Activated naive CD8-positive, alpha-beta T cell treated with anti-CD3 and anti-CD28 coated beads for 36 hours (primary cell): ENCODE results near the gene PRG3. TPM values are rescaled to one million over a fixed set of nuclear protein-coding genes. Genes with fewer than 3 reads are reported as not detected.
"Not testable (repeated sequence)": the region's sequence is repeated elsewhere in the genome, so short reads cannot be mapped to it uniquely, and the experiment has no call there.

Source experiments
- DNase-seq: peaks from one replicate; pipeline ENCODE4 v3.0.0; 2021
- H3K27ac Mint-ChIP-seq: one replicate; pipeline ENCODE4 v1.8.0; 2022; ENCODE audit warnings: mild to moderate bottlenecking, moderate library complexity, mixed read lengths
- H3K27me3 Mint-ChIP-seq: one replicate; pipeline ENCODE4 v1.8.0; 2022; ENCODE audit warnings: mild to moderate bottlenecking, mixed read lengths
- H3K36me3 Mint-ChIP-seq: one replicate; pipeline ENCODE4 v1.8.0; 2021; ENCODE audit warnings: mild to moderate bottlenecking, mixed read lengths
- H3K4me1 Mint-ChIP-seq: one replicate; pipeline ENCODE4 v1.8.0; 2021; ENCODE audit warnings: mixed read lengths
- H3K4me3 Mint-ChIP-seq: one replicate; pipeline ENCODE4 v1.8.0; 2022; ENCODE audit warnings: mild to moderate bottlenecking, moderate library complexity, mixed read lengths
- H3K9me3 Mint-ChIP-seq: one replicate; pipeline ENCODE4 v1.8.0; 2022; ENCODE audit warnings: mixed read lengths
- total RNA-seq, 2 experiments: library from RNA; stranded (reverse); gene quantifications; one replicate each; pipeline ENCODE4 v1.2.3, GENCODE V29; 2021

Gene PRG3
- total RNA-seq, 2 experiments from 2014 or later, result not detected

DNA sequence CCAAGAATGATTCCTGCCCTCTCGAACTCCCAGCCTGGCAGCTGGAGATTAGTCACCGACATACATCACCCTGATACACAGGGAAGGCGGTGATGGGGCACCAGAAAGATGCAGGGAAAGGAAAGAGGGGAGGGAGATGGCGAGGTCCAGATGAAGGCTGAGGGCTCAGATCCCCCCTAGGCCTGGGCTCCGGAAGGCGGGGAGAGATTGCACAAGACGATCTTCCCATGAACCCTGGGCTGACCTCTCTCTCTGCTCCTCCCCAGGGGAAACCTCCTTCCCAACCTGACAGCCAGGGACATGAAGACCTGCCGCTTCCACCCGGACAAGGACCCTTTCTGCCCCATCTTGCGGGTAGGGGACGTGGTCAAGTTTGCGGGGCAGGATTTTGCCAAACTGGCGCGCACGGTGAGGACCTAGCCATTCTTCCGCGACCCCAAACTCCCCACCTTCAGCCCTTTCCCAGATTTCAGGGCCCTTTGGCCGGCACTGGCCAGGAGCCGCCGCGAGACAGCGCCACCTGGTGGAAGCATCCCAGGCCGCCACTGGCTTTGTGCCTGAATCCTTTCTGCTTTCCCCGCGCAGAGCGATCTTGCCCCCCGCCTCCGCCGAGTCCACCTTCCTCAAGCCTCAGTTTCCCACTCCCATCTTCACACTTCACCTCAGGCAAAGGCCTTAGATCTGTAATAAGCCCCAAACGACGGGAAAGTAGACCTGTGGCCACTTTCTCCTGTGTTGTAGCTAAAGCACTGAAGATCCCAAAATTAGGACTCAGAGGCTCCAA is 31.3 kb downstream of the PRG3 start:
- Mint-ChIP-seq H3K27me3 (peaks cover 12% of the 10 kb centered on the region), H3K4me1 (peaks cover 3% of the 10 kb centered on the region), H3K36me3 (no peaks in the 10 kb centered on the region), H3K4me3 (no peak overlapping the region), H3K27ac (no peak overlapping the region), H3K9me3 (peaks cover 5% of the 10 kb centered on the region)
- peak; percentile 62 for DNase-seq

DNA sequence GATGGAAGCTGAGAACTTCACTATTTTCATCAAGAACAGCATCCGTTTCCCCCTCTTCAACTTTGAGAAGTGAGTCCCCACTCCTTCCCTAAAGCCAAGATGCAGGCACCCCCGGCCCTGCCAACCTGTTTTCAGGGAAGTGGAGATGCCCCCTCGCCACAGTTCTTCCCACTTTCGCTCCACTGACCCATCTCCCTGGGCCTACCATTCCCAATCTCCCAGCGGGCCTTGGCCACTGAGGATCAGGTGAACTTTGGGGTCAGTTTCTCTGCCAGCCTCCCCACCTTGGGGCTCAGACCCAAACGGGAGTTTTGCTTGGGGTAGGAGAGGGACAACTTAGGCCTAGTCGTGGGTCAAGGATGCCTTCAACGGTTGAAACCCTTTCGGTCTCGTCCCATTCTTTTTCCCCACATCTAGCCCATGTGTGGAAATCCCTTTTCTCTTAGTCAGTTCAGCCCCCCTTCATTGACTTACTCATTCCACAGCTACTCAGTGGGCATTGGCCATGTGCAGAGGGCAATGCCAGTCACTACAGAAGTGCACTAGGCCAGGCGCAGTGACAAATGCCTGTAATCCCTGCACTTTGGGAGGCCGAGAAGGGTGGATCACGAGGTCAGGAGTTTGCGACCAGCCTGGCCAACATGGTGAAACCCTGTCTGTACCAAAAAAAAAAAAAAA is 32.2 kb downstream of the PRG3 start:
- Mint-ChIP-seq H3K4me1 (peaks cover 3% of the 10 kb centered on the region), H3K27ac (no peak overlapping the region), H3K27me3 (peaks cover 8% of the 10 kb centered on the region), H3K9me3 (peaks cover 5% of the 10 kb centered on the region), H3K36me3 (no peaks in the 10 kb centered on the region), H3K4me3 (no peak overlapping the region)
- no peak for DNase-seq

DNA sequence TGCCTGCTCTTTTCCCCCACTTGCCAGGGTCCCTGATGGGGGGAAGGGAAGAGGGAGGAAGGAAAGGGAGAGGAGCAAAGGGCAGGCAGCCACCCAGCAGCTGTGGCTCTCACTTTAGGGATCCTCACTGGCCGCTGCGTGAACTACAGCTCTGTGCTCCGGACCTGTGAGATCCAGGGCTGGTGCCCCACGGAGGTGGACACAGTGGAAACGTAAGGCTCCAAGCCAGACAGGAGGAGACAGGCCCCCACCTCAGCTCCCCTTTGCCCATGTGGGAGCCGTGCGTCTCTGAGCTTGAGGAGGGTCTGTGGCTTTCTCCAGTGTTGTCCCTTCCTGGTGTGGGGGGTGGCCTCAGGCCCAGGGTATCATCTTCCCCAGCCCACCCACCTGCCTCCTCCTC is 32.9 kb downstream of the PRG3 start:
- Mint-ChIP-seq H3K4me3 (no peak overlapping the region), H3K27ac (no peak overlapping the region), H3K27me3 (peaks cover 8% of the 10 kb centered on the region), H3K36me3 (no peaks in the 10 kb centered on the region), H3K9me3 (peaks cover 5% of the 10 kb centered on the region), H3K4me1 (peaks cover 3% of the 10 kb centered on the region)
- no peak for DNase-seq

DNA sequence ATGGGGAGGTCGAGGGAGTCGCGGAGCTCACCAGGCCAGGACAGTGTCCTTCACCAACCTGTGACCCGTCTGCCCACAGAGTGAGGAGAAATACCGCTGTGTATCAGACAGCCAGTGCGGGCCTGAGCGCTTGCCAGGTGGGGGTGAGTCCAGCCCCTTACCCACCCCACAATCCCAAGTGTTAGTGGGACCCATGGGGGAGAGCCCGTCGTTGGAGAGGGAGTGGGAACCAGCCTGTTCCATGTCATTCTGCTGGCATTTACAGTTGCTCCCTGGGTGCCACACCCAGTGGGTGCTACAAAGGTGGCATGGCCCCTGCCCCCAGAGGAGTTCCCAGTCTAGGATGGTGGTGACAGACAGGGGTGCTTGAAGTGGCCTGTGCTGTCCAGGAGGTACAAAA is 33.6 kb downstream of the PRG3 start:
- Mint-ChIP-seq H3K9me3 (peaks cover 5% of the 10 kb centered on the region), H3K4me3 (no peak overlapping the region), H3K4me1 (peaks cover 3% of the 10 kb centered on the region), H3K36me3 (no peaks in the 10 kb centered on the region), H3K27me3 (peaks cover 8% of the 10 kb centered on the region), H3K27ac (no peak overlapping the region)
- no peak for DNase-seq

DNA sequence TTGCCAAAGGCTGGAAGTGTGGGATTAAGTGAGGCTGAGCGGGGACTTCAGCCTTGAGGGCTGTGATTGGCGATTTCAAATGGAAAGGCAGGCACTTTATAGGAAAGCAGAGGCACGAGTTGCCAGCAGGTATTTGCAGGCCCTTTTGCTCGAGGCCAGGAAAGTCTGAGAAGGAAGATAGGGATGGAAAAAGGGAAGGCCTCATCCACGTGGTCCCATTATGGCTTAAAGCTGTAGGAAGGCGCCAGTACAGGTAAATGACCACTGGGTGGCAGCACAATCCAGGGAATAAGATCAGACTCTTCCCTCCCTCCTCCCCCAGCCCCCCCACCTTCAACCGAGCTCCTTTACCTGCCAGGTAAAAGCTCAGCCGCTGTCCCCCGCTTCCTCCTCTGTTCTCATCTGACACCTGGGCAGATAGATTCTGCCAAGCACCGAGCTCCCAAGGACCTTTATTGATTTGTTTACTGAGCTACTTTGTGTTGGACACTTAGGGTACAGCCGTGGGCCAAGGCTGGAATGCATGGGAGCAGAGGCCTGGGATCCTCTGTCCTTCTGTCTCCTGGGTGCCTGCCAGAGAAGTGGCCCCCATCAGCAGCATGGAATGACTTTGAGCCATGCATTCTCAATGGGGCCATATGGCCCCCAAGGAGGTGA is 35.3 kb downstream of the PRG3 start:
- no peaks in the 10 kb centered on the region for H3K9me3 Mint-ChIP-seq
- H3K4me1 Mint-ChIP-seq, result peaks cover 3% of the 10 kb centered on the region
- H3K27me3 Mint-ChIP-seq, result peaks cover 3% of the 10 kb centered on the region
- H3K27ac Mint-ChIP-seq, result no peak overlapping the region
- no peaks in the 10 kb centered on the region for H3K36me3 Mint-ChIP-seq
- H3K4me3 Mint-ChIP-seq, result no peak overlapping the region
- DNase-seq, result peak; percentile 51

DNA sequence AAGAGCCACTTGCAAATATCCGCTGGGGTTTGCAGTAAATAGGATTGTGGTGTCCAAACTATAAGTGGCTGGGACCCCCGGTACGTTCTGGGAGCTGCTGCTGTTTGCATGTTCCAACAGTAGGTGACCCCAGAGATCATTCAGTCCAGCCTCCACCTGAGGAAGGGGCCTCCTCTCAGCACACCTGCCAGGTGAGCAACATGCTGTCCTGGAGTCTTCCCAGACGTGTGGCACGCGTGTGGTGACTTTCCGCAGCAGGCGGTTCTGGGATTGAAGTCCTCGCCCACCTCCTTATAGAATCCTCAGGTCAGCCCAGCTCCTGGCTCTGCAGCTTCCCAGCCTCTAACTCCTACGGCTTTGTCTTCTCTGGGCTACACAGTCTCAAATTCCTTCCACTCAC is 36.1 kb downstream of the PRG3 start:
- H3K9me3 Mint-ChIP-seq, result no peaks in the 10 kb centered on the region
- H3K4me3 Mint-ChIP-seq, result no peak overlapping the region
- H3K36me3 Mint-ChIP-seq, result no peaks in the 10 kb centered on the region
- H3K4me1 Mint-ChIP-seq, result peaks cover 3% of the 10 kb centered on the region
- peaks cover 5% of the 10 kb centered on the region for H3K27me3 Mint-ChIP-seq
- H3K27ac Mint-ChIP-seq, result no peak overlapping the region
- DNase-seq, result no peak

DNA sequence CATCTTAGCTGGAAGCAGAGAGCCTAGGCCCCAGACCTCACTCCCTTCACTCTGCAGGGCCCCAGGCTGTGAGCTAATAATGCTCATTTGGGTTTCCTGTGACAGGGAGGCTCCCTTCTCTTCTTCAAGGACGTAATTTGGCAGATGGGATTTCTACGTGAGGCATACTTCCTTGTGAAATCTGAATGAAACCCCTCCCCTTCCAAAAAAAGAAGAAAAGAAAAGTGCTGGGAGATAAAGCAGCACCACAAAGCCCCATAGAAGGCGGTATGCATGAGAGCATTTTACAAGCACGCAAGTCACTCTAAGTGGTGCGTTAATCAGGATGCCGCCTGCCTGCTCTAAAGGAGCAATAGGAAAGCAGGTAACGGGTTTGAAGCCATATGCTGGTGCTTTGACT is 37.1 kb downstream of the PRG3 start:
- Mint-ChIP-seq H3K27me3 (peaks cover 4% of the 10 kb centered on the region), H3K4me3 (no peak overlapping the region), H3K9me3 (no peaks in the 10 kb centered on the region), H3K36me3 (no peaks in the 10 kb centered on the region), H3K27ac (no peak overlapping the region), H3K4me1 (peaks cover 3% of the 10 kb centered on the region)
- DNase-seq, result no peak

DNA sequence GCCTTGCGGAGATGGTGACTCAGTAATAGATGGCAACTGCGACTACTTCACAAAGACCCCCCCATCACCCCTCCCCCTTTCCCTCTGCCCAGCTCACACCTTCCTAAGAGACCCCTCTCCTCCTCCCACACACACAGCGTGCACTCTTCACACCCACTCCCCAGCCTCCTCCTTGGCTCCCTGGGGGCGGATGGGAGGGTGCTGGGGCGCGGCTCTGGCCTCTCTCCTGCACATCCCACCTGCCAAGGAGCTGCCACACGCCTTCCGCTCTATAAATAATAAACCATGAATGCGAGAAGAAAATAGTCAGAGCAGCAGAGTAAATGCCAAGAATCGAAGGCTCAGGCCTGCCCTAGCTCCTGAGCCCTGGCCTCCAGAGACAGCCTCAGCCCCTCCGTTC is 38.2 kb downstream of the PRG3 start:
- no peaks in the 10 kb centered on the region for H3K36me3 Mint-ChIP-seq
- no peaks in the 10 kb centered on the region for H3K9me3 Mint-ChIP-seq
- H3K4me1 Mint-ChIP-seq, result peaks cover 3% of the 10 kb centered on the region
- no peak overlapping the region for H3K27ac Mint-ChIP-seq
- DNase-seq, result no peak
- no peak overlapping the region for H3K4me3 Mint-ChIP-seq
- peaks cover 4% of the 10 kb centered on the region for H3K27me3 Mint-ChIP-seq

DNA sequence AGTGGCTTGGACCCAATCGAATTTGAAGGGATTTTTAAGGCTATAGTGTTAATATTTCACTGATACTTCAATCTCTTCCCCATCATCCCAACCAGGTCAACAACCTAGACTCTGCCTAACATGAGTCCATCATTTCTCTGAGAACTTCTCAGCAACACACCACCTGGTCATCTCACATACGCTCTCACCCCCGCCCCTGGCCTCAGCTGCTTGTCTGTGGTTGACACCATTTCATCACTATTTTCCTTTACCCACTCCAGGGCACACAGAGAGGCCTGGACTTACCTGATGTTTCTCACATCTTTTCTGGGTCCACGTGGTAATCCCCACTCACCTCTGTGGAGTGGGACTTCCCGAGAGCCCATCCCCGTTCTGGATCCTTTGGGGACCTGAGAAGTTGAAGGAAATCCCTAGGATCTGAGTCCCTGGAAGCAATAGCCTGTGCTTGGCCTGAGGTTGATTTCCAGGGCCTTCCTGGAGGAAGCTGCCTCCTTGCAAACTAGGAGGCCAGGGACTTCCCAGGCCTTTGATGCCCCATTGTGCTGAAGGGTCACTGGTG is 39.6 kb downstream of the PRG3 start:
- Mint-ChIP-seq H3K27me3 (peaks cover 4% of the 10 kb centered on the region), H3K4me3 (no peak overlapping the region), H3K4me1 (peaks cover 8% of the 10 kb centered on the region), H3K27ac (no peak overlapping the region), H3K36me3 (no peaks in the 10 kb centered on the region), H3K9me3 (no peaks in the 10 kb centered on the region)
- no peak for DNase-seq

DNA sequence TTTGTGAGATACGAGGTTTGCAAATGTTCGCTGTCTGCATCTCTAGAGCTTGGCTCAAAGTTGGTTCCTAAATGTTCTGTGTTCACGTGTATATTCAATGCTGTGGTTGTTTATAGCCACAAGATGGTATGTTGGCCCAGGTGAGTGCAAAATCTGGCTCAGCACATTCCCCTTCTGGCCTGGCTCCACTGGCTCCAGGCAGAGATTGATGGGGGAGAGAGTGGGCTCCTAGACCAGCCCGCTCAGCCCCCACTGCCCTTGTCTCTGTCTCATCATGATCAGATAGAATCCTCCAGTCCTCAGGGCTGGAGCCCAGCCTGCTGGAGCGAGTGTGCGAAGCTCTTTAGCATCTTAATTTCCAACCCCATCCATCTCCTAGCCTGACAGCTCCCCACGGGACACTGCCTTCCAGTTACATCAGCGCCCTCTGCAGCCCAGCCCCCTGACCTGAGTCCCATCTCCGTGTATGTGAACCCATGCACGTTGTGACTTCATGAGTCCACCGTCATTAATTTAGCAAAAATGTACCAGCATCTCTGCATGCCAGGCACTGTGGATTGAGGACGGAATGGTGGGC is 40.8 kb downstream of the PRG3 start:
- H3K27ac Mint-ChIP-seq, result no peak overlapping the region
- no peak for DNase-seq

DNA sequence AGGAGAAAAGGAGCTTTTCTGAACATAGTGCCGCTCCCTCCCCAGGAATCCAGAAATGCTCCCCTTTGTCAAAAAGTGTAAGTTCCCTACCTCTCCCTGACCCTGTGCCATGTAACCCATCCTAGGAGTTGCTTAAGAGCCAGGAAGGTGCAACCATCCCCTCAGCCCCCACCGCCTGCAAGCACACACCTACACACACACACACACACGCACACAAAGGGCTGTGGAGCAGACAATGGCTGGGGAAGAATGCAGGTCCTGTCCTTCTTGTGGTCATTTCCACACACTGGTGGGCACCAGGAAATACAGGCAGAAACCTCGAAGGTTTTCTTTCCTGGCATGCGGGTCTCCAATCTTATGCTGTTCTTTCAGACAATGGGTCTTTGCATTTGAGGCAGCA is 41.6 kb downstream of the PRG3 start:
- no peak for DNase-seq

More for the DNA sequence above, 40.8 kb downstream of the PRG3 start:
- Mint-ChIP-seq H3K27me3 (peaks cover 4% of the 10 kb centered on the region), H3K9me3 (no peaks in the 10 kb centered on the region), H3K36me3 (no peaks in the 10 kb centered on the region), H3K4me3 (no peak overlapping the region), H3K4me1 (peaks cover 11% of the 10 kb centered on the region)

DNA sequence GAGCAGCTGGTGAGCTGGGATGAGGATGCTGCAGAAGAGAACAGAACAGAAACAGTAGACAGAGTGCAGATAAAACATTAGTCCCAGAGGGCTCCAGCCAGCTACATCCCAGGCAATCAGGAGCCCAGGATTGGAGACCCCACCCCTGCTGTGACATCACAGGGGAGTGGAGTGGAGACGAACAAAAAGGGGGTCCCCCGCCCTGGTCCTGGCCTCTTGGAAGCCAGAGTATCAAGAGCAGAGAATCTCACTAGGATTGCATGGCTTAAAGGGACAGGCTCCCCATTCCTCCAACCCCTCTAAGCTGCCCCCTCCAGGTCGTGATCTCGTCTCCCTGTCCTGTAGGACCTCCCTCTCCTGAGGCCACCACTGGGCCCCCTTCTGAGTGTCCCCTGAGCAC is 42.8 kb downstream of the PRG3 start, which contains the start of gene P2RX3:
Gene P2RX3, plus strand, starts transcription at position 211 of the 400 bp plus-strand sequence. CDS start 199 bp downstream, outside the sequence.
- Mint-ChIP-seq H3K4me3 (no peak within 1 kb of the TSS), H3K27ac (peak within 1 kb of the TSS; percentile 40), H3K4me1 (peaks cover 29% of the 10 kb centered on the region), H3K9me3 (no peaks in the 10 kb centered on the region), H3K27me3 (peaks cover 4% of the 10 kb centered on the region), H3K36me3 (peaks cover 20% of the 10 kb centered on the region)
- no peak for DNase-seq

More for the DNA sequence above, 41.6 kb downstream of the PRG3 start:
- Mint-ChIP-seq H3K9me3 (no peaks in the 10 kb centered on the region), H3K4me3 (no peak overlapping the region), H3K36me3 (peaks cover 8% of the 10 kb centered on the region), H3K4me1 (peaks cover 18% of the 10 kb centered on the region), H3K27ac (no peak overlapping the region), H3K27me3 (peaks cover 4% of the 10 kb centered on the region)

DNA sequence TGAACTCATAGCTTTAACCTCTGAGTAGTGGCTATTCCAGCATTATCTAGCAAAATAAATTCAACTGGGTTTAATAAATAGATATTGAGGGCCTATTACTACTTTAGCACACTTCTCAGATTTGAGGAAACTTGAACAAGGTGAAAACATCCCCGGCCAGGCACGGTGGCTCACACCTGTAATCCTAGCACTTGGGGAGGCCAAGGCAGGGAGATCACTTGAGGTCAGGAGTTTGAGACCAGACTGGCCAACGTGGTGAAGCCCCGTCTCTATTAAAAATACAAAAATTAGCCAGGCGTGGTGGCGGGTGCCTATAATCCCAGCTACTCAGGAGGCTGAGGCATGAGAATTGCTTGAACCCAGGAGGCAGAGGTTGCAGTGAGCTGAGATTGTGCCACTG is 44.1 kb downstream of the PRG3 start:
- not testable (repeated sequence) for DNase-seq, H3K9me3 Mint-ChIP-seq, H3K27me3 Mint-ChIP-seq
- Mint-ChIP-seq H3K36me3 (peaks cover 30% of the 10 kb centered on the region), H3K4me1 (peaks cover 35% of the 10 kb centered on the region), H3K4me3 (peak overlapping the region; percentile 99), H3K27ac (peak overlapping the region; percentile 100)

DNA sequence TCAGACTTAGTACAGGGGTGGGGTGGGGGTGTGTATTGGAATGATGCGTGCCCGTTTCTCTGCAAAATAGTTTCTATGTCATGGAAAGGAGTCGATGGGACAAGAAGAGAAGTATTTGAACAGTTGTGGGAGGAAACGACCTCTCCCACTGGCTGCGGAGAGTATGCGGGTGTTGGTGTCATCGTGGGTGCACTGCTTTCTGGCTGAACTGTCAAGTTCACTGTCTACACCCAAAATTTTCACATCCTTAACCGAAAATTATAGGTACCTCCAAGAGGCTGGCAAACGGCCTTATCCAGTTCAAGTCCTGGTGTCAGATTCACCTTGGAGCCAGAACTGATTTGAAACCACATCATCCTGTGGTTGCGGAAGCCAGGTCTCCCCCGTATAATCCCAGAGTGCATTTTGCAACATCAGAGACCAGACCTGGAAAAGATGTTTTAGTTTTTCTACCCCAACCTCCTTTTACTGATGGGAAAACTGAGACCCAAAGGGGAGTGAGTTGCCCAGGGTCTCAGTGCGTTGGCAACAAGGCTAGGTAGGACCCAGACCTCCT is 44.8 kb downstream of the PRG3 start:
- DNase-seq, result peak; percentile 28
- Mint-ChIP-seq H3K36me3 (peaks cover 35% of the 10 kb centered on the region), H3K9me3 (no peaks in the 10 kb centered on the region), H3K4me1 (peaks cover 36% of the 10 kb centered on the region), H3K27ac (peak overlapping the region; percentile 100), H3K4me3 (peak overlapping the region; percentile 99), H3K27me3 (peaks cover 4% of the 10 kb centered on the region)
